Osteocyte (in vitro differentiated cells): ENCODE results near the gene TNRC6B. TPM values are rescaled to one million over a fixed set of nuclear protein-coding genes. Genes with fewer than 3 reads are reported as not detected.

Experiments used
- DNase-seq: peaks from one replicate; pipeline ENCODE4 v3.0.0; 2021; ENCODE audit warnings: mixed read lengths; ENCODE audit not compliant: unreplicated experiment; ENCODE audit errors: extremely low spot score
- H3K27ac Mint-ChIP-seq: one replicate; pipeline ENCODE4 v1.8.0; 2021; ENCODE audit warnings: mild to moderate bottlenecking, mixed read lengths; ENCODE audit not compliant: unreplicated experiment
- H3K27me3 Mint-ChIP-seq: one replicate; pipeline ENCODE4 v1.8.0; 2021; ENCODE audit warnings: mixed read lengths; ENCODE audit not compliant: unreplicated experiment
- H3K36me3 Mint-ChIP-seq: one replicate; pipeline ENCODE4 v1.8.0; 2021; ENCODE audit warnings: mixed read lengths; ENCODE audit not compliant: unreplicated experiment
- H3K4me1 Mint-ChIP-seq: one replicate; pipeline ENCODE4 v1.8.0; 2021; ENCODE audit warnings: mixed read lengths; ENCODE audit not compliant: unreplicated experiment
- H3K4me3 Mint-ChIP-seq: one replicate; pipeline ENCODE4 v1.8.0; 2021; ENCODE audit warnings: mild to moderate bottlenecking, moderate library complexity, mixed read lengths; ENCODE audit not compliant: unreplicated experiment
- H3K9me3 Mint-ChIP-seq: one replicate; pipeline ENCODE4 v1.8.0; 2021; ENCODE audit warnings: mixed read lengths; ENCODE audit not compliant: unreplicated experiment
- CTCF ChIP-seq: fragments of 200-600 bp; sonication (generic); IDR thresholded peaks from 2 replicates; pipeline ENCODE4 v1.5.0; 2021; ENCODE audit warnings: antibody characterized with exemption, mild to moderate bottlenecking, moderate library complexity
- total RNA-seq: library from RNA; stranded (reverse); gene quantifications from 2 replicates; pipeline ENCODE4 v1.2.1, GENCODE V29; 2021

The TNRC6B gene
- total RNA-seq, 1 donor from 2014 or later: 47.4 TPM

GRCh38 chr22:40236131-40236665 is 58.5 kb downstream of the TNRC6B start:
- H3K4me3 Mint-ChIP-seq: no peak overlapping the region
- peaks cover 10% of the 10 kb centered on the region for H3K36me3 Mint-ChIP-seq
- H3K27ac Mint-ChIP-seq: peak overlapping the region; percentile 1
- peaks cover 27% of the 10 kb centered on the region for H3K4me1 Mint-ChIP-seq
- no peaks in the 10 kb centered on the region for H3K27me3 Mint-ChIP-seq
- no peak for TF ChIP-seq CTCF
- H3K9me3 Mint-ChIP-seq: no peaks in the 10 kb centered on the region
- DNase-seq: no peak

GRCh38 chr22:40237241-40237640 is 59.5 kb downstream of the TNRC6B start:
- H3K27me3 Mint-ChIP-seq: no peaks in the 10 kb centered on the region
- peaks cover 27% of the 10 kb centered on the region for H3K4me1 Mint-ChIP-seq
- peak overlapping the region; percentile 8 for H3K27ac Mint-ChIP-seq
- H3K9me3 Mint-ChIP-seq: no peaks in the 10 kb centered on the region
- no peak for DNase-seq
- no peak overlapping the region for H3K4me3 Mint-ChIP-seq
- peaks cover 6% of the 10 kb centered on the region for H3K36me3 Mint-ChIP-seq
- no peak for TF ChIP-seq CTCF

- peak overlapping the region; percentile 3 for H3K27ac Mint-ChIP-seq
- DNase-seq: no peak
- peaks cover 27% of the 10 kb centered on the region for H3K4me1 Mint-ChIP-seq
- TF ChIP-seq CTCF: no peak
- H3K9me3 Mint-ChIP-seq: no peaks in the 10 kb centered on the region
- peaks cover 5% of the 10 kb centered on the region for H3K36me3 Mint-ChIP-seq
- no peak overlapping the region for H3K4me3 Mint-ChIP-seq
- no peaks in the 10 kb centered on the region for H3K27me3 Mint-ChIP-seq
These were observed 60.2 kb downstream of the TNRC6B start for GRCh38 chr22:40237788-40238424.

- no peak overlapping the region for H3K4me3 Mint-ChIP-seq
- H3K4me1 Mint-ChIP-seq: peaks cover 27% of the 10 kb centered on the region
- no peak for TF ChIP-seq CTCF
- no peaks in the 10 kb centered on the region for H3K9me3 Mint-ChIP-seq
- no peak for DNase-seq
- H3K27me3 Mint-ChIP-seq: no peaks in the 10 kb centered on the region
- peaks cover 5% of the 10 kb centered on the region for H3K36me3 Mint-ChIP-seq
- peak overlapping the region; percentile 81 for H3K27ac Mint-ChIP-seq
These were observed 61.0 kb downstream of the TNRC6B start for GRCh38 chr22:40238425-40239344.

GRCh38 chr22:40239345-40239683 is 61.6 kb downstream of the TNRC6B start:
- Mint-ChIP-seq H3K4me3 (no peak overlapping the region), H3K4me1 (peaks cover 27% of the 10 kb centered on the region), H3K27me3 (no peaks in the 10 kb centered on the region), H3K27ac (peak overlapping the region; percentile 81), H3K9me3 (no peaks in the 10 kb centered on the region), H3K36me3 (peaks cover 2% of the 10 kb centered on the region)
- no peak for TF ChIP-seq CTCF
- DNase-seq: no peak
